NT2/D1 (cell line): ENCODE data around the gene SERPINA3.

Experiments used
- SUZ12 ChIP-seq: IDR thresholded peaks from 2 replicates; pipeline ENCODE4 v1.6.1; 2011; ENCODE audit not compliant: insufficient read length, insufficient read depth; ENCODE audit errors: extremely low read depth
- YY1 ChIP-seq: IDR thresholded peaks from 2 replicates; pipeline ENCODE4 v1.6.1; 2011; ENCODE audit not compliant: insufficient read length, insufficient read depth
- ZNF274 ChIP-seq: IDR thresholded peaks from 2 replicates; pipeline ENCODE4 v1.6.1; 2011; ENCODE audit warnings: mild to moderate bottlenecking, low read depth, low read length

GRCh38 chr14:94655169-94655710, 43.0 kb downstream of the SERPINA3 start:
- TF ChIP-seq ZNF274 (no peak), YY1 (no peak), SUZ12 (no peak)
